ENCODE data around the gene COL5A1. TPM values are rescaled to one million over a fixed set of nuclear protein-coding genes. Genes with fewer than 3 reads are reported as not detected.

Gene COL5A1
- total and polyA plus RNA-seq, 3 experiments from 2014 or later, result 0.02 to 0.43 (median 0.13) TPM

- CTCF ChIA-PET, result no interaction called here
Measured at GRCh38 chr9:134860510-134860909, 218.9 kb downstream of the COL5A1 start.

DNA sequence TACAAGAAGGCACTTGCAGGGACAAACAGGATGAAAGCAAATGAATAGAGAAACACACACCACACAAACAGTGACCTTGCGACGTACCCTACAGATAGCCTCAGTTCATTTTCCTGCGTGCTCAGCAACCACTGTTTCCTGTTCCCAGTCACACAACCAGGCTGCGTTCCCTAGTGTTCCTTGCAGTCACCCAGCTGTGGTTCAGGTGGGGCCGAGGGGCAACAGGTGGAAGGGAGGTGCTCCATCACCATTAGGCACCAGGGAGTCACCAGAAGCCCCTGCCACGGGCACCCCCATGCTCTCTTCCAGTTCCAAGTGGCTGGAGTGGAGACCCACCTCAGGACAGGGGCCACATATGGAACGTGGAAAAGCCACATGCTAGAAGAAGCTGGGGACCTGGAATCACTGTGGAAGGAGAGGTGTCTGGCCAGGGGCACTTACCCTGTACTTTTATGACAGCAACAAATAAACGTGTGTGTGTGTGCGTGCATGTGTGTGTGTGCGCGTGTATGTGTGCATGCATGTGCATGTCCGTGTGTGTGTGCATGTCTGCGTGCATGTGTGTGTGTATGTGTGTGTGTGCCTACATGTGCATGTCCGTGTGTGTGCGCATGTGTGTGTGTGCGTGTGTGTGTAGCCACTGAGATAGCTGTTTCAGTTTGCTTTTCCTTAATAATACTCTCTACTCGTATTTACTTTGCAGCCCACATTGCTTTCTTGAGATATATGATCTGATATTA, 220.2 kb downstream of the COL5A1 start:
- no peaks in the 10 kb centered on the region for H3K36me3 ChIP-seq (ENCODE audit: insufficient read depth, low read length)
- Mint-ChIP-seq H3K27ac (no peak overlapping the region), H3K4me3 (no peak overlapping the region), H3K36me3 (peaks cover 0 to 6% (median 0%) of the 10 kb centered on the region in 3 donors), H3K4me1 (no peaks in the 10 kb centered on the region), H3K9me3 (peaks cover 2 to 7% (median 4%) of the 10 kb centered on the region in 5 donors), H3K27me3 (peaks cover 11 to 24% of the 10 kb centered on the region in 2 donors)
- no peak overlapping the region for H3K4me3 ChIP-seq (ENCODE audit: low read length)
- no peak for DNase-seq
- H3K27ac ChIP-seq (ENCODE audit: low read depth, low read length), result no peak overlapping the region
- H3K4me1 ChIP-seq (ENCODE audit: insufficient read depth, low read length), result no peaks in the 10 kb centered on the region
- POLR2A ChIA-PET, result no interaction called here
- CTCF ChIA-PET, result no interaction called here
- H3K9me3 ChIP-seq (ENCODE audit: low read length), result no peaks in the 10 kb centered on the region
- no peaks in the 10 kb centered on the region for H3K27me3 ChIP-seq (ENCODE audit: insufficient read depth, low read length, poor library complexity, severe bottlenecking)

More at GRCh38 chr9:134860510-134860909, 218.9 kb downstream of the COL5A1 start:
- H3K27me3 ChIP-seq (ENCODE audit: insufficient read depth, low read length, poor library complexity, severe bottlenecking), result no peaks in the 10 kb centered on the region
- H3K4me1 ChIP-seq (ENCODE audit: insufficient read depth, low read length), result no peaks in the 10 kb centered on the region
- no peak for DNase-seq
- H3K27ac ChIP-seq (ENCODE audit: low read depth, low read length), result no peak overlapping the region
- H3K9me3 Mint-ChIP-seq, result peaks cover 2 to 7% (median 4%) of the 10 kb centered on the region in 5 donors
- H3K4me1 Mint-ChIP-seq, result no peaks in the 10 kb centered on the region
- H3K36me3 Mint-ChIP-seq, result peaks cover 0 to 6% (median 0%) of the 10 kb centered on the region in 3 donors
- no peaks in the 10 kb centered on the region for H3K36me3 ChIP-seq (ENCODE audit: insufficient read depth, low read length)
- POLR2A ChIA-PET, result no interaction called here
- no peak overlapping the region for H3K4me3 ChIP-seq (ENCODE audit: low read length)
- peak overlapping the region in 1 of 8 donors; percentile 13 for H3K27ac Mint-ChIP-seq
- H3K9me3 ChIP-seq (ENCODE audit: low read length), result no peaks in the 10 kb centered on the region
- H3K27me3 Mint-ChIP-seq, result peaks cover 11 to 33% of the 10 kb centered on the region in 2 donors
- no peak overlapping the region for H3K4me3 Mint-ChIP-seq

GRCh38 chr9:134863306-134863902, 221.8 kb downstream of the COL5A1 start:
- Mint-ChIP-seq H3K4me3 (no peak overlapping the region), H3K36me3 (no peaks in the 10 kb centered on the region), H3K4me1 (no peaks in the 10 kb centered on the region), H3K27ac (no peak overlapping the region), H3K27me3 (peaks cover 7 to 9% of the 10 kb centered on the region in 2 donors), H3K9me3 (peaks cover 0 to 4% (median 0%) of the 10 kb centered on the region in 5 donors)
- CTCF ChIA-PET, result no interaction called here
- H3K4me1 ChIP-seq (ENCODE audit: insufficient read depth, low read length), result no peaks in the 10 kb centered on the region
- no peak overlapping the region for H3K4me3 ChIP-seq (ENCODE audit: low read length)
- no peaks in the 10 kb centered on the region for H3K36me3 ChIP-seq (ENCODE audit: insufficient read depth, low read length)
- POLR2A ChIA-PET, result no interaction called here
- no peaks in the 10 kb centered on the region for H3K27me3 ChIP-seq (ENCODE audit: insufficient read depth, low read length, poor library complexity, severe bottlenecking)
- H3K27ac ChIP-seq (ENCODE audit: low read depth, low read length), result no peak overlapping the region
- H3K9me3 ChIP-seq (ENCODE audit: low read length), result no peaks in the 10 kb centered on the region
- no peak for DNase-seq

- Histone ChIP-seq H3K4me3 (ENCODE audit: low read length) (no peak overlapping the region), H3K27me3 (ENCODE audit: insufficient read depth, low read length, poor library complexity, severe bottlenecking) (no peaks in the 10 kb centered on the region), H3K9me3 (ENCODE audit: low read length) (no peaks in the 10 kb centered on the region), H3K4me1 (ENCODE audit: insufficient read depth, low read length) (no peaks in the 10 kb centered on the region), H3K27ac (ENCODE audit: low read depth, low read length) (no peak overlapping the region), H3K36me3 (ENCODE audit: insufficient read depth, low read length) (no peaks in the 10 kb centered on the region)
- Mint-ChIP-seq H3K36me3 (no peaks in the 10 kb centered on the region), H3K27ac (no peak overlapping the region), H3K27me3 (peaks cover 3 to 4% of the 10 kb centered on the region in 2 donors), H3K9me3 (peaks cover 0 to 4% (median 0%) of the 10 kb centered on the region in 5 donors), H3K4me3 (no peak overlapping the region), H3K4me1 (no peaks in the 10 kb centered on the region)
- ChIA-PET CTCF (no interaction called here), POLR2A (no interaction called here)
- DNase-seq, result no peak
Measured at GRCh38 chr9:134863941-134864820, 222.6 kb downstream of the COL5A1 start.

DNA sequence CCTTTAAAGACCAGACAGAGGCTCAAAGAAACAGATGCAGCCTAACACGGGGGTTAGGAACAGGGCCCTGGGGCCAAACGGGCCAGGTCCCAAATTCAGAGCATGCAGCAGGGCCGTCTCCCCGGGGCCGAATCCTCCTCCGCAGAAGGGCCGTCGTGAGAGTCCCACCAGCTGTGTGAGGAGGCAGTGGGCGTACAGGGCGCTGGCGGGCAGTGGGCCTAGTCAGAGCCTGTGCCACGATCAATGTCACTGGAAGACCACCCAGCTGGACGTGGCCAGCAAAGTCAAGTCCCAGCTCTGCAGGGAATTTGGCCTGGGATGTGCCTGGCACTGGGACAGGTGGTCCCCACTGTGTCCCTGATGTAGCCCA, 223.2 kb downstream of the COL5A1 start:
- Histone ChIP-seq H3K4me3 (ENCODE audit: low read length) (no peak overlapping the region), H3K27me3 (ENCODE audit: insufficient read depth, low read length, poor library complexity, severe bottlenecking) (no peaks in the 10 kb centered on the region)
- POLR2A ChIA-PET, result no interaction called here

GRCh38 chr9:134867917-134868750, 226.5 kb downstream of the COL5A1 start:
- Histone ChIP-seq H3K4me1 (ENCODE audit: insufficient read depth, low read length) (no peaks in the 10 kb centered on the region), H3K36me3 (ENCODE audit: insufficient read depth, low read length) (no peaks in the 10 kb centered on the region), H3K4me3 (ENCODE audit: low read length) (no peak overlapping the region), H3K27ac (ENCODE audit: low read depth, low read length) (no peak overlapping the region), H3K9me3 (ENCODE audit: low read length) (no peaks in the 10 kb centered on the region), H3K27me3 (ENCODE audit: insufficient read depth, low read length, poor library complexity, severe bottlenecking) (no peaks in the 10 kb centered on the region)
- Mint-ChIP-seq H3K9me3 (no peaks in the 10 kb centered on the region), H3K27ac (no peak overlapping the region), H3K4me3 (no peak overlapping the region), H3K36me3 (no peaks in the 10 kb centered on the region), H3K4me1 (no peaks in the 10 kb centered on the region), H3K27me3 (peaks cover under 1 to 2% of the 10 kb centered on the region in 2 donors)
- CTCF ChIA-PET, result no interaction called here
- POLR2A ChIA-PET, result no interaction called here
- DNase-seq, result no peak

More for the DNA sequence above, 223.2 kb downstream of the COL5A1 start:
- H3K4me1 ChIP-seq (ENCODE audit: insufficient read depth, low read length), result no peaks in the 10 kb centered on the region
- no peaks in the 10 kb centered on the region for H3K9me3 ChIP-seq (ENCODE audit: low read length)
- Mint-ChIP-seq H3K27ac (no peak overlapping the region), H3K9me3 (peaks cover 0 to 4% (median 0%) of the 10 kb centered on the region in 5 donors), H3K4me1 (no peaks in the 10 kb centered on the region), H3K27me3 (peaks cover 3 to 4% of the 10 kb centered on the region in 2 donors), H3K4me3 (no peak overlapping the region), H3K36me3 (no peaks in the 10 kb centered on the region)
- no peak for DNase-seq
- H3K36me3 ChIP-seq (ENCODE audit: insufficient read depth, low read length), result no peaks in the 10 kb centered on the region
- H3K27ac ChIP-seq (ENCODE audit: low read depth, low read length), result no peak overlapping the region
- CTCF ChIA-PET, result no interaction called here

DNA sequence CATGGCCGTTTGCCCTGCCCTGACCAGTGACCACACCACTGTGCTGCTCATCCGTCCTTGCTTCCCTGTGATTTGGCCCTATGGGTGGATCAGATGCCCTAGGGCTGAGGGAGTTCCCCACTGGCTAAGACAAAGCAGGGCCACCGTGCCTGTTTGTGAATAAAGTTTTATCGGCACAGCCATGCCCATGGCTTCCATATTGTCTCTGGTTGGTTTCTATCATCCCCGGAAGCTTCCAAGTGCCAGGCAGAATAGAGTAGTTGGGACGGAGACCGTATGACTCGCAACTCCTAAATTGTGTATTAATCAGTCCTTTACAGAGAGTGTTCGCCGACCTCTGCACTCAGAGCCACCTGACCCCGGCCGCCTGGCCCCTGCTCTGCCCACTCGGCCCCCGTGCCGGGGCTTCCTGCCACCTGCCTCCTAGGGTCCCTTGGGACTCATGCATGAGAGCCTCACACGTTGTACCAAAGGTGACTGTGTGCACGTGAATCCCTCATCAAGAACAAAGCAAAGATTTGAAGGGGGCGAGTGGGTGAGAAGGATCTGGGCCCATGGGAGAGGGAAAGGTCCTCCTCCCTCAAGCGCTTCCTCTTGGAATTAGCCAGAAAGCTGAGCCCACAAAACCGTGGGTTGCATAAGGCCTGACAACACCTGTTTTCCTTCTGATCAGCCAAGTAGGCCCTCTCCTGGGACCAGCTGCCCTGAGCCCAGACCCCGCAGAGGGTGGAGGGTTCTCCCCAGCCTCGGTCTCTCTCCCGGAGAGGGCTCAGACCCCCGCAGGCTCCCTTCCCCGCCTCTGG, 227.3 kb downstream of the COL5A1 start:
- no peaks in the 10 kb centered on the region for H3K9me3 Mint-ChIP-seq
- H3K27ac Mint-ChIP-seq, result peak overlapping the region in 1 of 8 donors; percentile 30
- H3K27me3 ChIP-seq (ENCODE audit: insufficient read depth, low read length, poor library complexity, severe bottlenecking), result no peaks in the 10 kb centered on the region
- ChIA-PET CTCF (no interaction called here), POLR2A (no interaction called here)
- no peak for DNase-seq
- no peak overlapping the region for H3K27ac ChIP-seq (ENCODE audit: low read depth, low read length)
- no peak overlapping the region for H3K4me3 Mint-ChIP-seq
- no peaks in the 10 kb centered on the region for H3K36me3 Mint-ChIP-seq
- peaks cover 0 to 2% of the 10 kb centered on the region in 2 donors for H3K27me3 Mint-ChIP-seq
- H3K4me1 Mint-ChIP-seq, result no peaks in the 10 kb centered on the region
- no peaks in the 10 kb centered on the region for H3K36me3 ChIP-seq (ENCODE audit: insufficient read depth, low read length)
- H3K4me1 ChIP-seq (ENCODE audit: insufficient read depth, low read length), result no peaks in the 10 kb centered on the region
- no peaks in the 10 kb centered on the region for H3K9me3 ChIP-seq (ENCODE audit: low read length)
- no peak overlapping the region for H3K4me3 ChIP-seq (ENCODE audit: low read length)
